RWPE1 (cell line): ENCODE results near the gene ALG14.
A peak's percentile ranks its signal among the peaks of the same experiment; 100 is the strongest.

ENCODE experiments used
- CTCF ChIA-PET: fragments of 350-600 bp; sonication (Branson Sonifier 250); formaldehyde crosslinking; extraction: SDS; loops from one replicate; lab custom pipeline; 2021; lab: Yijun Ruan, JAX
- POLR2A ChIA-PET: fragments of 400-600 bp; formaldehyde crosslinking; extraction: SDS; loops from one replicate; lab custom pipeline; 2020; ENCODE audit warnings: antibody characterized with exemption; ENCODE audit not compliant: low non-redundant PET; lab: Yijun Ruan, JAX
- DNase-seq: peaks from one replicate; pipeline ENCODE4 v3.0.0; 2012; ENCODE audit warnings: low spot score
- H3K27ac ChIP-seq: fragments of 450-650 bp; 2 replicates; pipeline ENCODE4 v1.5.1; 2017
- TF ChIP-seq, protein P1 (sequence below): fragments of 450-650 bp; conservative IDR thresholded peaks from 2 replicates; pipeline ENCODE4 v1.5.1; 2017; ENCODE audit warnings: low read depth, mild to moderate bottlenecking

ALG14 gene

DNA sequence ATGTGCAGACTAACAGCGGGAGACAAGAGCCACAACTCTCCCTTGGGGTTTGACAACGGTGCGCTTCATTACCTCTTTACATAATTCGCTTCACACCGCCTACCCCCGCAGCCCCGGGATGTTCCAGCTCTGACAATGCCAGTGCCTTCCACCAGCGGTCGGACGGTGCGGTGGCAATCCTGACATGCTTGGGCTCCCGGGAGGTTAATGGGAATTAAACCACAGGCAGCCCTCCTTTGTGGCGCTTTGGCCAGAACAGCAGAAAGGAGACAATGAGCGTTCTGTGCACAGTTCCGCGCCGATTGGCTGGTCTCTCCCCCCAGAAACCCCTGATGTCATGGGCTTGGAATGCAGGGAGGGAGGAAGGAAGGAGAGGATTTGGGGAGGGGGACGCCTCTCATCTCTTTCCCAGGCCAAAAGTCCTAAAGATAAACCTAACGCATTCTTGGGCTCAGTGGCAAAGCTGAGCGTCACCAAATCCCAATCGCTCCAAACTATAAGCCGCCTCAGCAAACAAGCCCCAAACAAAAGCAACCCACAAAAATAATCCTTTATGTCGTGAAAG is 147.1 kb downstream of the ALG14 start:
- TF ChIP-seq, protein P1, sequence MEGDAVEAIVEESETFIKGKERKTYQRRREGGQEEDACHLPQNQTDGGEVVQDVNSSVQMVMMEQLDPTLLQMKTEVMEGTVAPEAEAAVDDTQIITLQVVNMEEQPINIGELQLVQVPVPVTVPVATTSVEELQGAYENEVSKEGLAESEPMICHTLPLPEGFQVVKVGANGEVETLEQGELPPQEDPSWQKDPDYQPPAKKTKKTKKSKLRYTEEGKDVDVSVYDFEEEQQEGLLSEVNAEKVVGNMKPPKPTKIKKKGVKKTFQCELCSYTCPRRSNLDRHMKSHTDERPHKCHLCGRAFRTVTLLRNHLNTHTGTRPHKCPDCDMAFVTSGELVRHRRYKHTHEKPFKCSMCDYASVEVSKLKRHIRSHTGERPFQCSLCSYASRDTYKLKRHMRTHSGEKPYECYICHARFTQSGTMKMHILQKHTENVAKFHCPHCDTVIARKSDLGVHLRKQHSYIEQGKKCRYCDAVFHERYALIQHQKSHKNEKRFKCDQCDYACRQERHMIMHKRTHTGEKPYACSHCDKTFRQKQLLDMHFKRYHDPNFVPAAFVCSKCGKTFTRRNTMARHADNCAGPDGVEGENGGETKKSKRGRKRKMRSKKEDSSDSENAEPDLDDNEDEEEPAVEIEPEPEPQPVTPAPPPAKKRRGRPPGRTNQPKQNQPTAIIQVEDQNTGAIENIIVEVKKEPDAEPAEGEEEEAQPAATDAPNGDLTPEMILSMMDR: no peak
- CTCF ChIA-PET: interaction anchor here (0.9 kb wide), 1 partner anchor 62 kb away, joined by 3 read pairs; no protein-coding TSS in a partner anchor
- peak overlapping the region; percentile 84 for H3K27ac ChIP-seq
- DNase-seq: peak; percentile 81
- POLR2A ChIA-PET: interaction anchor here (1.2 kb wide), 1 partner anchor 71 kb away, joined by 7 read pairs; no protein-coding TSS in a partner anchor

DNA sequence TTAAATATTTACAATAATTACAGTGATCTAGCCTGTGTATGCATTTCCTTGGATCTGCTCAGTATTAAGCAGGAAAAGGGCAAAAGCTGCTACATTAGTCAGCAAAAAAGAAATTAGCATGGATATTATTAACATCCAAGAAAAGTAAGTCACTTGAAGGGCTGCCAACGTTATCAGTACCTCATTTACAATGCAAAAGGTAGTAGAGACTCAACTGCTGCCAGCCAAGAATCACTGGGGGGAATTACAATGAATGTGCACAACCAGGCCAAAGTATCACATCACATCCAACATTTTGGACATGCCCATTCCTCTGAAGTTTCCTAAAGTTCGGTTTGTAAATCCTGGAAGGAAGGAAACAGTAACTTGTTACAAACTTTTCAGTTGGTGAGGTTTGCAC is 147.7 kb downstream of the ALG14 start:
- peak; percentile 19 for DNase-seq
- TF ChIP-seq, protein P1: no peak
- CTCF ChIA-PET: interaction anchor here (1.0 kb wide), 1 partner anchor 71 kb away, joined by 3 read pairs; no protein-coding TSS in a partner anchor
- no peak overlapping the region; the same call in 1 of the 2 replicates for H3K27ac ChIP-seq
- POLR2A ChIA-PET: interaction anchor here (1.2 kb wide), 1 partner anchor 70 kb away, joined by 7 read pairs; no protein-coding TSS in a partner anchor
